ENCODE measurements around the gene IL1R2. TPM values are rescaled to one million over a fixed set of nuclear protein-coding genes. Genes with fewer than 3 reads are reported as not detected.
A peak's percentile ranks its signal among the peaks of the same experiment; 100 is the strongest.

The IL1R2 gene
- total and polyA plus RNA-seq, 2 of the 13 experiments (the other 11 are each of a cell fraction or from before 2014, with no cell fraction given) = 3.6 to 7.3 TPM

GRCh38 chr2:102024410-102024809, 32.6 kb downstream of the IL1R2 start (continued):
- TF ChIP-seq ZNF512B (CRISPR knock-in tag; IDR thresholded peaks at IDR 0.05; ENCODE audit: borderline replicate concordance) (no peak), ZNF205 (CRISPR knock-in tag; IDR thresholded peaks at IDR 0.05) (no peak), EHMT2 (IDR thresholded peaks at IDR 0.05; ENCODE audit: borderline replicate concordance, low read depth, low read length) (no peak), MZF1 (CRISPR knock-in tag; IDR thresholded peaks at IDR 0.05; ENCODE audit: borderline replicate concordance) (0 out of 2 replicates have a peak, but pooled peaks have one; percentile 25), ASH2L (IDR thresholded peaks at IDR 0.05; ENCODE audit: insufficient read length, low read depth, low read length) (no peak), NFE2 (CRISPR knock-in tag; IDR thresholded peaks at IDR 0.05) (no peak), ZNF558 (CRISPR knock-in tag; IDR thresholded peaks at IDR 0.05; ENCODE audit: borderline replicate concordance) (no peak), ZBTB33 (CRISPR knock-in tag; IDR thresholded peaks at IDR 0.05) (0 out of 2 replicates have a peak, but pooled peaks have one; percentile 33), POGZ (CRISPR knock-in tag; IDR thresholded peaks at IDR 0.05) (peak; percentile 56; the same call in 1 of the 2 replicates), ZNF614 (CRISPR knock-in tag; IDR thresholded peaks at IDR 0.05; ENCODE audit: borderline replicate concordance) (no peak), RARG (CRISPR knock-in tag; IDR thresholded peaks at IDR 0.05; ENCODE audit: low read depth) (no peak), NCOA5 (CRISPR knock-in tag; IDR thresholded peaks at IDR 0.05) (no peak), ZNF570 (CRISPR knock-in tag; IDR thresholded peaks at IDR 0.05; ENCODE audit: borderline replicate concordance) (no peak), SALL2 (CRISPR knock-in tag; IDR thresholded peaks at IDR 0.05) (no peak), ZNF367 (CRISPR knock-in tag; IDR thresholded peaks at IDR 0.05; ENCODE audit: borderline replicate concordance) (no peak), ZNF652 (CRISPR knock-in tag; IDR thresholded peaks at IDR 0.05; ENCODE audit: borderline replicate concordance, low read depth) (no peak), AGO2 (optimal IDR thresholded peaks at IDR 0.05; ENCODE audit: low read depth, low read length) (peak; percentile 80), HOXD1 (CRISPR knock-in tag; IDR thresholded peaks at IDR 0.05) (no peak), SOX6 (IDR thresholded peaks at IDR 0.05) (no peak), SOX6 (CRISPR knock-in tag; IDR thresholded peaks at IDR 0.05) (0 out of 2 replicates have a peak, but pooled peaks have one; percentile 13), U2AF1 (optimal IDR thresholded peaks at IDR 0.05; ENCODE audit: low read depth, low read length) (no peak), SMARCC2 (IDR thresholded peaks at IDR 0.05) (no peak), ATF2 (CRISPR knock-in tag; IDR thresholded peaks at IDR 0.05) (no peak), HOXA5 (CRISPR knock-in tag; IDR thresholded peaks at IDR 0.05) (no peak)
- TF ChIP-seq, protein P1, sequence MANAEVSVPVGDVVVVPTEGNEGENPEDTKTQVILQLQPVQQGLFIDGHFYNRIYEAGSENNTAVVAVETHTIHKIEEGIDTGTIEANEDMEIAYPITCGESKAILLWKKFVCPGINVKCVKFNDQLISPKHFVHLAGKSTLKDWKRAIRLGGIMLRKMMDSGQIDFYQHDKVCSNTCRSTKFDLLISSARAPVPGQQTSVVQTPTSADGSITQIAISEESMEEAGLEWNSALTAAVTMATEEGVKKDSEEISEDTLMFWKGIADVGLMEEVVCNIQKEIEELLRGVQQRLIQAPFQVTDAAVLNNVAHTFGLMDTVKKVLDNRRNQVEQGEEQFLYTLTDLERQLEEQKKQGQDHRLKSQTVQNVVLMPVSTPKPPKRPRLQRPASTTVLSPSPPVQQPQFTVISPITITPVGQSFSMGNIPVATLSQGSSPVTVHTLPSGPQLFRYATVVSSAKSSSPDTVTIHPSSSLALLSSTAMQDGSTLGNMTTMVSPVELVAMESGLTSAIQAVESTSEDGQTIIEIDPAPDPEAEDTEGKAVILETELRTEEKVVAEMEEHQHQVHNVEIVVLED (CRISPR knock-in tag; IDR thresholded peaks at IDR 0.05; ENCODE audit: borderline replicate concordance) = no peak
